ENCODE data around the gene DIAPH2.

DIAPH2 gene

GRCh38 chrX:97363843-97364242 lies 679.2 kb downstream of the DIAPH2 start:
- H3K4me2 ChIP-seq (ENCODE audit: low read depth, low read length) = no peak overlapping the region

GRCh38 chrX:97366237-97366636 lies 681.6 kb downstream of the DIAPH2 start:
- Histone ChIP-seq H3K79me2 (ENCODE audit: low read length) (no peaks in the 10 kb centered on the region), H3K9ac (ENCODE audit: low read length) (no peak overlapping the region), H4K20me1 (ENCODE audit: insufficient read depth, low read length) (no peaks in the 10 kb centered on the region), H3K9me3 (replicated peaks; ENCODE audit: insufficient read depth, low read length) (no peaks in the 10 kb centered on the region), H2AFZ (ENCODE audit: low read length) (no peak overlapping the region), H3K9me2 (replicated peaks; ENCODE audit: insufficient read depth, low read length) (no peaks in the 10 kb centered on the region), H3K4me2 (ENCODE audit: low read depth, low read length) (no peak overlapping the region), H3K27me3 (replicated peaks; ENCODE audit: insufficient read depth, low read length) (no peaks in the 10 kb centered on the region), H3K4me3 (ENCODE audit: low read length) (no peak overlapping the region), H3K4me1 (ENCODE audit: low read length) (no peaks in the 10 kb centered on the region), H3K36me3 (replicated peaks; ENCODE audit: insufficient read depth, low read length) (no peaks in the 10 kb centered on the region), H3K27ac (ENCODE audit: low read length) (no peak overlapping the region), H3F3A (ENCODE audit: insufficient read depth, low read length) (no peaks in the 10 kb centered on the region)
- DNase-seq = no peak
- TF ChIP-seq CTCF (IDR thresholded peaks at IDR 0.05; ENCODE audit: low read length) = no peak
- no peak for TF ChIP-seq EZH2phosphoT487 (IDR thresholded peaks at IDR 0.05; ENCODE audit: low read length)
- TF ChIP-seq EZH2 (optimal IDR thresholded peaks at IDR 0.05; ENCODE audit: low read depth, low read length) = no peak

More at GRCh38 chrX:97363843-97364242, 679.2 kb downstream of the DIAPH2 start:
- Histone ChIP-seq H3K79me2 (ENCODE audit: low read length) (no peaks in the 10 kb centered on the region), H2AFZ (ENCODE audit: low read length) (no peak overlapping the region), H4K20me1 (ENCODE audit: insufficient read depth, low read length) (no peaks in the 10 kb centered on the region), H3F3A (ENCODE audit: insufficient read depth, low read length) (no peaks in the 10 kb centered on the region), H3K27ac (ENCODE audit: low read length) (no peak overlapping the region), H3K27me3 (replicated peaks; ENCODE audit: insufficient read depth, low read length) (no peaks in the 10 kb centered on the region), H3K9me2 (replicated peaks; ENCODE audit: insufficient read depth, low read length) (no peaks in the 10 kb centered on the region), H3K9me3 (replicated peaks; ENCODE audit: insufficient read depth, low read length) (no peaks in the 10 kb centered on the region), H3K4me3 (ENCODE audit: low read length) (no peak overlapping the region), H3K4me1 (ENCODE audit: low read length) (no peaks in the 10 kb centered on the region), H3K9ac (ENCODE audit: low read length) (no peak overlapping the region), H3K36me3 (replicated peaks; ENCODE audit: insufficient read depth, low read length) (no peaks in the 10 kb centered on the region)
- DNase-seq = no peak
- TF ChIP-seq EZH2 (optimal IDR thresholded peaks at IDR 0.05; ENCODE audit: low read depth, low read length) (no peak), EZH2phosphoT487 (IDR thresholded peaks at IDR 0.05; ENCODE audit: low read length) (no peak), CTCF (IDR thresholded peaks at IDR 0.05; ENCODE audit: low read length) (no peak)

- H3K9me2 ChIP-seq (replicated peaks; ENCODE audit: insufficient read depth, low read length) = no peaks in the 10 kb centered on the region
- H4K20me1 ChIP-seq (ENCODE audit: insufficient read depth, low read length) = no peaks in the 10 kb centered on the region
- H3K79me2 ChIP-seq (ENCODE audit: low read length) = no peaks in the 10 kb centered on the region
- no peak for DNase-seq
- H2AFZ ChIP-seq (ENCODE audit: low read length) = no peak overlapping the region
- no peak overlapping the region for H3K4me2 ChIP-seq (ENCODE audit: low read depth, low read length)
- H3K9ac ChIP-seq (ENCODE audit: low read length) = no peak overlapping the region
- H3K27ac ChIP-seq (ENCODE audit: low read length) = no peak overlapping the region
- H3K27me3 ChIP-seq (replicated peaks; ENCODE audit: insufficient read depth, low read length) = no peaks in the 10 kb centered on the region
- no peak overlapping the region for H3K4me3 ChIP-seq (ENCODE audit: low read length)
- H3K4me1 ChIP-seq (ENCODE audit: low read length) = no peaks in the 10 kb centered on the region
- H3K9me3 ChIP-seq (replicated peaks; ENCODE audit: insufficient read depth, low read length) = no peaks in the 10 kb centered on the region
- TF ChIP-seq EZH2phosphoT487 (IDR thresholded peaks at IDR 0.05; ENCODE audit: low read length) = no peak
- no peak for TF ChIP-seq EZH2 (optimal IDR thresholded peaks at IDR 0.05; ENCODE audit: low read depth, low read length)
- no peak for TF ChIP-seq CTCF (IDR thresholded peaks at IDR 0.05; ENCODE audit: low read length)
- no peaks in the 10 kb centered on the region for H3K36me3 ChIP-seq (replicated peaks; ENCODE audit: insufficient read depth, low read length)
- no peaks in the 10 kb centered on the region for H3F3A ChIP-seq (ENCODE audit: insufficient read depth, low read length)
Measured at GRCh38 chrX:97367125-97367524, 682.5 kb downstream of the DIAPH2 start.
